Erythroblast (primary cell): ENCODE measurements around the gene SNAPC1.

Experiments
- GATA1 ChIP-seq: IDR thresholded peaks from 2 replicates; pipeline ENCODE4 v1.6.1; 2011; ENCODE audit warnings: low read depth, mild to moderate bottlenecking, control low read depth, low read length, moderate library complexity
- POLR2A ChIP-seq: IDR thresholded peaks from 2 replicates; pipeline ENCODE4 v1.6.1; 2011; ENCODE audit warnings: mild to moderate bottlenecking, low read length

DNA sequence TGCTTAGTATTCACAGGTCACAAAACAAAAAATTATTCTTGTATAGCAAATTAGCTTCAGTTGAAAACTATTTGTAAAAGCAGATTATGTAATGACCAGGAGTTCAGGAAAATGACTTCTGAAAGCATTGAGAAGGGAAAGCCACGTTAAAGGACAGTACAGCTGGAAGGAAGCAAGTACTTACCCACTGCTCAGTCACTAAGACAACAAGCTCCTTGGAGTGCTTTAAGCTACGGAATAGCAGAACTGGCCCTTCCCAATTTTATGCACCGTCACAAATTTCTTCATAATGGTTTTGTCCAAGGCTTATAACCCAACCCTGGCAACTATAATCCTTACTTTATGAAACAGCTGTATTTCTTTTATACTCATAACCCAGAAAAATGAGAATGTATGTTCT is 13.0 kb upstream of the SNAPC1 start:
- TF ChIP-seq POLR2A (no peak), GATA1 (no peak)
